PC-3 (cell line): ENCODE results near the gene PAPSS2. TPM values are rescaled to one million over a fixed set of nuclear protein-coding genes. Genes with fewer than 3 reads are reported as not detected.

Source experiments
- ATAC-seq: fragments of 200-7000 bp; cut with Tn5 transposase; 2 replicates; pipeline ENCODE4 v1.9.1; 2020; ENCODE audit warnings: mild to moderate bottlenecking, moderate library complexity
- BruUV-seq: library from RNA; stranded (reverse); fragments of 400-500 nt; replicated peaks from 2 replicates; lab custom pipeline; 2021; lab: Mats Ljungman, UMichigan
- CTCF ChIA-PET: fragments of 300-600 bp; sonication (Branson Sonifier 250); formaldehyde crosslinking; loops from one replicate; lab custom pipeline; 2022; ENCODE audit warnings: antibody characterized with exemption; lab: Charles Lee
- POLR2A ChIA-PET: fragments of 300-600 bp; sonication (Branson Sonifier 250); formaldehyde crosslinking; loops from one replicate; lab custom pipeline; 2022; ENCODE audit warnings: antibody characterized with exemption; ENCODE audit not compliant: unreplicated experiment; lab: Charles Lee
- DNase-seq: peaks from one replicate; pipeline ENCODE4 v3.0.0-alpha.2; 2015
- H2AFZ ChIP-seq: fragments of 300-600 bp; sonication (generic); 2 replicates; pipeline ENCODE4 v1.6.0; 2016; ENCODE audit warnings: antibody characterized with exemption, low read length
- H3F3A ChIP-seq: fragments of 300-600 bp; sonication (generic); one replicate; pipeline ENCODE4 v1.6.0; 2017; ENCODE audit warnings: antibody characterized with exemption, low read length, control low read depth, mild to moderate bottlenecking; ENCODE audit not compliant: unreplicated experiment
- H3K27ac ChIP-seq: fragments of 300-600 bp; sonication (generic); 2 replicates; pipeline ENCODE4 v1.5.1; 2016; ENCODE audit warnings: mild to moderate bottlenecking, low read length
- H3K27me3 ChIP-seq: fragments of 300-600 bp; sonication (generic); 2 replicates; pipeline ENCODE4 v1.6.1; 2016; ENCODE audit warnings: low read length, mixed read lengths
- H3K36me3 ChIP-seq: fragments of 300-600 bp; sonication (generic); 2 replicates; pipeline ENCODE4 v1.6.1; 2016; ENCODE audit warnings: low read depth, mixed run types, low read length, mixed read lengths
- H3K4me1 ChIP-seq: fragments of 300-600 bp; sonication (generic); 2 replicates; pipeline ENCODE4 v1.5.1; 2016; ENCODE audit warnings: low read length; ENCODE audit not compliant: insufficient read depth
- H3K4me2 ChIP-seq: fragments of 300-600 bp; sonication (generic); 2 replicates; pipeline ENCODE4 v1.6.0; 2016; ENCODE audit warnings: low read length
- H3K4me3 ChIP-seq: fragments of 300-600 bp; sonication (generic); 2 replicates; pipeline ENCODE4 v1.5.1; 2016; ENCODE audit warnings: mild to moderate bottlenecking, low read length, mixed read lengths
- H3K79me2 ChIP-seq: fragments of 300-600 bp; sonication (generic); 2 replicates; pipeline ENCODE4 v1.6.1; 2017; ENCODE audit warnings: low read length, mixed read lengths
- H3K9ac ChIP-seq: fragments of 300-600 bp; sonication (generic); 2 replicates; pipeline ENCODE4 v1.6.0; 2016; ENCODE audit warnings: mild to moderate bottlenecking, low read length
- H3K9me2 ChIP-seq: fragments of 300-600 bp; sonication (generic); replicated peaks from 2 replicates; pipeline ENCODE4 v1.6.1; 2016; ENCODE audit warnings: mixed run types, low read length, mixed read lengths
- H3K9me3 ChIP-seq: fragments of 300-600 bp; sonication (generic); 2 replicates; pipeline ENCODE4 v1.6.1; 2016; ENCODE audit warnings: low read length, mixed read lengths
- H4K20me1 ChIP-seq: fragments of 300-600 bp; sonication (generic); 2 replicates; pipeline ENCODE4 v1.6.1; 2016; ENCODE audit warnings: low read length, mixed read lengths
- CTCF ChIP-seq: fragments of 300-600 bp; sonication (generic); conservative IDR thresholded peaks from 2 replicates; pipeline ENCODE4 v1.5.1; 2017; ENCODE audit warnings: antibody characterized with exemption, low read depth, mild to moderate bottlenecking, low read length
- EZH2 ChIP-seq: fragments of 300-600 bp; sonication (generic); IDR thresholded peaks from one replicate; pipeline ENCODE4 v1.6.1; 2017; ENCODE audit warnings: antibody characterized with exemption, mild to moderate bottlenecking, low read length; ENCODE audit not compliant: unreplicated experiment
- EZH2phosphoT487 ChIP-seq: fragments of 300-600 bp; sonication (generic); IDR thresholded peaks from 2 replicates; pipeline ENCODE4 v1.6.1; 2018; ENCODE audit warnings: mild to moderate bottlenecking, antibody characterized with exemption, low read length, borderline replicate concordance
- intact Hi-C: fragments of 100-400 bp; cut with micrococcal nuclease; formaldehyde crosslinking; loops from 2 replicates; pipeline ENCODE4 v1.9.0; 2023
- total RNA-seq: library from RNA; depleted of rRNA; stranded (reverse); fragments of >200 nt; gene quantifications from 2 replicates; pipeline ENCODE4 v1.2.3, GENCODE V29; 2014

PAPSS2 gene
- total RNA-seq, 1 experiment from 2014 or later, result 16.4 TPM

GRCh38 chr10:87634311-87634710 lies 25.4 kb upstream of the PAPSS2 start:
- H3K9ac ChIP-seq, result no peak overlapping the region
- no peaks in the 10 kb centered on the region for H3K79me2 ChIP-seq
- H3K4me3 ChIP-seq, result no peak overlapping the region
- DNase-seq (no peak), ATAC-seq (no peak)
- H3K4me1 ChIP-seq, result peaks cover 14% of the 10 kb centered on the region
- H3K9me3 ChIP-seq, result 0 out of 2 replicates have a peak, but pooled peaks cover 3% of the 10 kb centered on the region
- POLR2A ChIA-PET, result no interaction called here
- H3F3A ChIP-seq, result no peaks in the 10 kb centered on the region
- no peaks in the 10 kb centered on the region for H3K27me3 ChIP-seq
- no peaks in the 10 kb centered on the region for H3K36me3 ChIP-seq
- intact Hi-C loops, result no loop called here
- no peak overlapping the region for H3K27ac ChIP-seq
- no peak for TF ChIP-seq EZH2
- no peak for TF ChIP-seq EZH2phosphoT487
- TF ChIP-seq CTCF, result no peak
- CTCF ChIA-PET, result no interaction called here
- no peaks in the 10 kb centered on the region for H4K20me1 ChIP-seq
- H3K9me2 ChIP-seq, result no peaks in the 10 kb centered on the region
- no TSS peak for BruUV-seq
- no peak overlapping the region for H2AFZ ChIP-seq
- no peak overlapping the region for H3K4me2 ChIP-seq

- BruUV-seq, result no TSS peak
- Histone ChIP-seq H3K9me2 (no peaks in the 10 kb centered on the region), H3K79me2 (no peaks in the 10 kb centered on the region), H3K9ac (no peak overlapping the region), H3K4me3 (no peak overlapping the region), H3K27ac (peak overlapping the region; percentile 48), H4K20me1 (no peaks in the 10 kb centered on the region), H3F3A (no peaks in the 10 kb centered on the region), H3K36me3 (no peaks in the 10 kb centered on the region), H2AFZ (peak overlapping the region; percentile 77), H3K4me1 (peaks cover 14% of the 10 kb centered on the region), H3K4me2 (peak overlapping the region; percentile 38; the same call in 1 of the 2 replicates), H3K27me3 (no peaks in the 10 kb centered on the region), H3K9me3 (0 out of 2 replicates have a peak, but pooled peaks cover 3% of the 10 kb centered on the region)
- ChIA-PET POLR2A (no interaction called here), CTCF (no interaction called here)
- ATAC-seq (peak; percentile 82), DNase-seq (peak; percentile 77)
- TF ChIP-seq EZH2 (no peak), CTCF (no peak), EZH2phosphoT487 (no peak)
- intact Hi-C loops, result no loop called here
Measured at GRCh38 chr10:87635498-87636312, 24.0 kb upstream of the PAPSS2 start.

GRCh38 chr10:87636313-87636915 lies 23.3 kb upstream of the PAPSS2 start:
- H3K27ac ChIP-seq, result peak overlapping the region; percentile 48
- peaks cover 14% of the 10 kb centered on the region for H3K4me1 ChIP-seq
- no peaks in the 10 kb centered on the region for H3K79me2 ChIP-seq
- H3K27me3 ChIP-seq, result no peaks in the 10 kb centered on the region
- ChIA-PET CTCF (no interaction called here), POLR2A (no interaction called here)
- H4K20me1 ChIP-seq, result no peaks in the 10 kb centered on the region
- no peaks in the 10 kb centered on the region for H3K9me2 ChIP-seq
- peak overlapping the region; percentile 26; the same call in 1 of the 2 replicates for H3K4me2 ChIP-seq
- intact Hi-C loops, result no loop called here
- no peak overlapping the region for H3K9ac ChIP-seq
- no peak for TF ChIP-seq CTCF
- no peak for TF ChIP-seq EZH2
- TF ChIP-seq EZH2phosphoT487, result no peak
- H2AFZ ChIP-seq, result no peak overlapping the region
- H3K4me3 ChIP-seq, result no peak overlapping the region
- DNase-seq (no peak), ATAC-seq (no peak)
- no TSS peak for BruUV-seq
- 0 out of 2 replicates have a peak, but pooled peaks cover 3% of the 10 kb centered on the region for H3K9me3 ChIP-seq
- no peaks in the 10 kb centered on the region for H3F3A ChIP-seq
- no peaks in the 10 kb centered on the region for H3K36me3 ChIP-seq
